HepG2 (cell line): Measurements from ENCODE around the gene ESR1. TPM values are rescaled to one million over a fixed set of nuclear protein-coding genes. Genes with fewer than 3 reads are reported as not detected.

ENCODE experiments used
- ATAC-seq: fragments of 200-7000 bp; cut with Tn5 transposase; 3 replicates; pipeline ENCODE4 v1.9.1; 2020; ENCODE audit warnings: mild to moderate bottlenecking, moderate library complexity
- BruUV-seq: library from RNA; stranded (reverse); fragments of 400-500 nt; replicated peaks from 2 replicates; lab custom pipeline; 2021; lab: Mats Ljungman, UMichigan
- CTCF ChIA-PET: fragments of 300-600 bp; formaldehyde crosslinking; extraction: SDS; loops from one replicate; lab custom pipeline; 2021; ENCODE audit warnings: low total read pairs, inconsistent platforms, low intra/inter-chr PET ratio; lab: Yijun Ruan, JAX
- POLR2A ChIA-PET: fragments of 350-600 bp; sonication (Branson Sonifier 250); formaldehyde crosslinking; loops from one replicate; lab custom pipeline; 2020; ENCODE audit warnings: antibody characterized with exemption, inconsistent platforms; lab: Yijun Ruan, JAX
- DNase-seq: peaks from one replicate; pipeline ENCODE4 v3.0.0-alpha.2; 2015; ENCODE audit warnings: low spot score
- FAIRE-seq: peaks from 3 replicates; lab custom pipeline; 2011; peaks lifted over from hg19 to GRCh38; lab: Jason Lieb, UNC
- H2AFZ ChIP-seq: one replicate; pipeline ENCODE4 v1.6.1; 2011; ENCODE audit warnings: low read length, inconsistent platforms
- H3K27ac ChIP-seq: fragments of 300-600 bp; 3 replicates; pipeline ENCODE4 v1.8.0; 2011; ENCODE audit warnings: mixed run types, mild to moderate bottlenecking, mixed read lengths, low read length, inconsistent platforms; ENCODE audit not compliant: insufficient read depth; ENCODE audit errors: extremely low read length
- H3K27me3 ChIP-seq, 2 experiments: fragments of 200-600 bp in 1 of 2; 2 replicates in 1 of 2; 3 replicates in 1 of 2; pipeline versions ENCODE4 v1.6.0 to v1.8.0; 2011; ENCODE audit warnings: low read length in 2 of 2, mild to moderate bottlenecking in 2 of 2, moderate library complexity in 2 of 2, inconsistent platforms in 1 of 2; ENCODE audit not compliant: insufficient read depth in 2 of 2, control insufficient read depth in 1 of 2
- H3K36me3 ChIP-seq, 2 experiments: fragments of 200-600 bp in 1 of 2; replicated peaks in 1 of 2; 2 replicates in 1 of 2; 3 replicates in 1 of 2; pipeline versions ENCODE4 v1.5.1 to v1.8.0; 2011; ENCODE audit warnings: low read length in 2 of 2, inconsistent platforms in 1 of 2; ENCODE audit not compliant: insufficient read depth in 2 of 2, control insufficient read depth in 1 of 2
- H3K4me1 ChIP-seq: 2 replicates; pipeline ENCODE4 v1.5.1; 2012; ENCODE audit warnings: low read length, inconsistent platforms; ENCODE audit not compliant: insufficient read depth
- H3K4me2 ChIP-seq: 2 replicates; pipeline ENCODE4 v1.6.0; 2011; ENCODE audit warnings: low read depth, low read length, inconsistent platforms
- H3K4me3 ChIP-seq, 3 experiments: fragments of 200-600 bp in 1 of 3; sonication (generic), shearing (Covaris generic) in 1 of 3; replicated peaks in 1 of 3; 2 replicates each; pipeline ENCODE4 v1.5.1; 2011 to 2016; ENCODE audit warnings: low read length in 3 of 3, inconsistent platforms in 2 of 3, low read depth in 2 of 3, mild to moderate bottlenecking in 2 of 3, control low read depth in 1 of 3, mixed read lengths in 1 of 3; ENCODE audit not compliant: insufficient read depth in 1 of 3
- H3K79me2 ChIP-seq: one replicate; pipeline ENCODE4 v1.6.1; 2011; ENCODE audit warnings: low read length, inconsistent platforms; ENCODE audit not compliant: insufficient read depth
- H3K9ac ChIP-seq: 2 replicates; pipeline ENCODE4 v1.6.0; 2011; ENCODE audit warnings: mild to moderate bottlenecking, low read depth, low read length, inconsistent platforms; ENCODE audit not compliant: insufficient read depth
- H3K9me3 ChIP-seq: 2 replicates; pipeline ENCODE4 v1.5.1; 2012; ENCODE audit warnings: mild to moderate bottlenecking, low read length
- H4K20me1 ChIP-seq: 2 replicates; pipeline ENCODE4 v1.6.0; 2011; ENCODE audit warnings: inconsistent platforms, mild to moderate bottlenecking, low read length, moderate library complexity; ENCODE audit not compliant: insufficient read depth
- FOXC1 ChIP-seq: sonication (generic); formaldehyde crosslinking; IDR thresholded peaks from 2 replicates; pipeline ENCODE4 v1.8.0; 2022; ENCODE audit warnings: mild to moderate bottlenecking, missing genetic modification reagents, borderline replicate concordance
- PAWR ChIP-seq: sonication (generic); formaldehyde crosslinking; IDR thresholded peaks from 2 replicates; pipeline ENCODE4 v1.4.0; 2020; ENCODE audit warnings: missing genetic modification reagents, mild to moderate bottlenecking, borderline replicate concordance
- POGZ ChIP-seq: sonication (generic); formaldehyde crosslinking; IDR thresholded peaks from 2 replicates; pipeline ENCODE4 v1.4.0; 2020; ENCODE audit warnings: mild to moderate bottlenecking, missing genetic modification reagents
- THAP11 ChIP-seq: IDR thresholded peaks from 2 replicates; pipeline ENCODE4 v1.6.1; 2016; ENCODE audit warnings: missing biosample characterization, missing genetic modification reagents
- WGBS: methylation state at CpG from one replicate; pipeline ENCODE4 v1.1.6; 2017; ENCODE audit warnings: low lambda C conversion rate; 5-methylcytosine and 5-hydroxymethylcytosine counted together
- in situ Hi-C: cut with HindIII; loops from 2 replicates; pipeline ENCODE4 v1.10.0; 2017; ENCODE audit warnings: low pct_unique_long_range_greater_than_20kb; ENCODE audit not compliant: extremely low pct_ligation_motif_present
- intact Hi-C: fragments of 100-400 bp; cut with micrococcal nuclease; formaldehyde crosslinking; loops from one replicate; pipeline ENCODE4 v1.10.0; 2022; ENCODE audit not compliant: unreplicated experiment
- polyA plus RNA-seq, 8 experiments: library from polyadenylated mRNA; depleted of rRNA in 3 of 8; stranded (reverse) in 7 of 8; unstranded in 1 of 8; fragments of >200 nt; fragmentation: Illumina TruSeq in 4 of 8; extraction: Trizol in 4 of 8; gene quantifications; 2 replicates each; pipeline versions ENCODE4 v1.2.1 to v1.2.3, GENCODE V29; 2011 to 2016; ENCODE audit warnings: low read depth in 4 of 8, missing spikeins in 1 of 8, mixed read lengths in 1 of 8; ENCODE audit not compliant: insufficient read depth in 1 of 8
- total RNA-seq, 5 experiments: library from RNA; depleted of rRNA; stranded (reverse); fragments of >200 nt; fragmentation: Illumina TruSeq; extraction: Trizol; gene quantifications; 2 replicates each; pipeline ENCODE4 v1.2.3, GENCODE V29; 2016; ENCODE audit warnings: low read depth in 1 of 5
- TF ChIP-seq, protein P1 (sequence below), 2 experiments: fragments of 450-650 bp in 1 of 2; sonication (generic) in 1 of 2; formaldehyde crosslinking in 1 of 2; IDR thresholded peaks; 2 replicates each; pipeline versions ENCODE4 v1.6.1 to v1.8.0; 2016 to 2022; ENCODE audit warnings: antibody characterized with exemption in 1 of 2, mild to moderate bottlenecking in 1 of 2, missing genetic modification reagents in 1 of 2
- TF ChIP-seq, protein P2 (sequence below): sonication (generic); formaldehyde crosslinking; IDR thresholded peaks from 2 replicates; pipeline ENCODE4 v1.4.0; 2020; ENCODE audit warnings: mild to moderate bottlenecking, missing genetic modification reagents
- TF ChIP-seq, protein P3 (sequence below): IDR thresholded peaks from 2 replicates; pipeline ENCODE4 v1.6.1; 2016; ENCODE audit warnings: low read depth

The ESR1 gene
- total and polyA plus RNA-seq, 2 of the 13 experiments (the other 11 are each of a cell fraction or from before 2014, with no cell fraction given) = not detected

DNA sequence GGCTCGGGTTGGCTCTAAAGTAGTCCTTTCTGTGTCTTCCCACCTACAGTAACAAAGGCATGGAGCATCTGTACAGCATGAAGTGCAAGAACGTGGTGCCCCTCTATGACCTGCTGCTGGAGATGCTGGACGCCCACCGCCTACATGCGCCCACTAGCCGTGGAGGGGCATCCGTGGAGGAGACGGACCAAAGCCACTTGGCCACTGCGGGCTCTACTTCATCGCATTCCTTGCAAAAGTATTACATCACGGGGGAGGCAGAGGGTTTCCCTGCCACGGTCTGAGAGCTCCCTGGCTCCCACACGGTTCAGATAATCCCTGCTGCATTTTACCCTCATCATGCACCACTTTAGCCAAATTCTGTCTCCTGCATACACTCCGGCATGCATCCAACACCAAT lies 291.2 kb downstream of the ESR1 start:
- no peak for ATAC-seq
- H3K4me1 ChIP-seq = no peaks in the 10 kb centered on the region
- intact Hi-C loops (no loop called here), in situ Hi-C loops (no loop called here)
- H3K36me3 ChIP-seq = no peaks in the 10 kb centered on the region
- WGBS = 50% methylated on average over 14 of the region's 14 CpGs
- H3K4me3 ChIP-seq = no peak overlapping the region
- DNase-seq = no peak
- CTCF ChIA-PET = no interaction called here
- H3K4me2 ChIP-seq = no peak overlapping the region
- no peaks in the 10 kb centered on the region for H3K9me3 ChIP-seq
- BruUV-seq = no TSS peak
- H3K27me3 ChIP-seq = peaks cover 1 to 23% of the 10 kb centered on the region in 2 experiments; a peak in 4 of 5 replicates
- H2AFZ ChIP-seq = no peak overlapping the region
- FAIRE-seq = no peak
- POLR2A ChIA-PET = no interaction called here
- H4K20me1 ChIP-seq = no peaks in the 10 kb centered on the region
- no peak overlapping the region for H3K9ac ChIP-seq
- no peaks in the 10 kb centered on the region for H3K79me2 ChIP-seq
- no peak overlapping the region for H3K27ac ChIP-seq
- no peak for TF ChIP-seq FOXC1 (CRISPR knock-in tag)
- TF ChIP-seq PAWR (CRISPR knock-in tag) = no peak
- TF ChIP-seq, protein P1, sequence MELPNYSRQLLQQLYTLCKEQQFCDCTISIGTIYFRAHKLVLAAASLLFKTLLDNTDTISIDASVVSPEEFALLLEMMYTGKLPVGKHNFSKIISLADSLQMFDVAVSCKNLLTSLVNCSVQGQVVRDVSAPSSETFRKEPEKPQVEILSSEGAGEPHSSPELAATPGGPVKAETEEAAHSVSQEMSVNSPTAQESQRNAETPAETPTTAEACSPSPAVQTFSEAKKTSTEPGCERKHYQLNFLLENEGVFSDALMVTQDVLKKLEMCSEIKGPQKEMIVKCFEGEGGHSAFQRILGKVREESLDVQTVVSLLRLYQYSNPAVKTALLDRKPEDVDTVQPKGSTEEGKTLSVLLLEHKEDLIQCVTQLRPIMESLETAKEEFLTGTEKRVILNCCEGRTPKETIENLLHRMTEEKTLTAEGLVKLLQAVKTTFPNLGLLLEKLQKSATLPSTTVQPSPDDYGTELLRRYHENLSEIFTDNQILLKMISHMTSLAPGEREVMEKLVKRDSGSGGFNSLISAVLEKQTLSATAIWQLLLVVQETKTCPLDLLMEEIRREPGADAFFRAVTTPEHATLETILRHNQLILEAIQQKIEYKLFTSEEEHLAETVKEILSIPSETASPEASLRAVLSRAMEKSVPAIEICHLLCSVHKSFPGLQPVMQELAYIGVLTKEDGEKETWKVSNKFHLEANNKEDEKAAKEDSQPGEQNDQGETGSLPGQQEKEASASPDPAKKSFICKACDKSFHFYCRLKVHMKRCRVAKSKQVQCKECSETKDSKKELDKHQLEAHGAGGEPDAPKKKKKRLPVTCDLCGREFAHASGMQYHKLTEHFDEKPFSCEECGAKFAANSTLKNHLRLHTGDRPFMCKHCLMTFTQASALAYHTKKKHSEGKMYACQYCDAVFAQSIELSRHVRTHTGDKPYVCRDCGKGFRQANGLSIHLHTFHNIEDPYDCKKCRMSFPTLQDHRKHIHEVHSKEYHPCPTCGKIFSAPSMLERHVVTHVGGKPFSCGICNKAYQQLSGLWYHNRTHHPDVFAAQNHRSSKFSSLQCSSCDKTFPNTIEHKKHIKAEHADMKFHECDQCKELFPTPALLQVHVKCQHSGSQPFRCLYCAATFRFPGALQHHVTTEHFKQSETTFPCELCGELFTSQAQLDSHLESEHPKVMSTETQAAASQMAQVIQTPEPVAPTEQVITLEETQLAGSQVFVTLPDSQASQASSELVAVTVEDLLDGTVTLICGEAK (IDR thresholded peaks at IDR 0.05) = no peak
- TF ChIP-seq, protein P1 (CRISPR knock-in tag; IDR thresholded peaks at IDR 0.05) = no peak
- no peak for TF ChIP-seq POGZ (CRISPR knock-in tag)
- no peak for TF ChIP-seq THAP11 (CRISPR knock-in tag)
- TF ChIP-seq, protein P2, sequence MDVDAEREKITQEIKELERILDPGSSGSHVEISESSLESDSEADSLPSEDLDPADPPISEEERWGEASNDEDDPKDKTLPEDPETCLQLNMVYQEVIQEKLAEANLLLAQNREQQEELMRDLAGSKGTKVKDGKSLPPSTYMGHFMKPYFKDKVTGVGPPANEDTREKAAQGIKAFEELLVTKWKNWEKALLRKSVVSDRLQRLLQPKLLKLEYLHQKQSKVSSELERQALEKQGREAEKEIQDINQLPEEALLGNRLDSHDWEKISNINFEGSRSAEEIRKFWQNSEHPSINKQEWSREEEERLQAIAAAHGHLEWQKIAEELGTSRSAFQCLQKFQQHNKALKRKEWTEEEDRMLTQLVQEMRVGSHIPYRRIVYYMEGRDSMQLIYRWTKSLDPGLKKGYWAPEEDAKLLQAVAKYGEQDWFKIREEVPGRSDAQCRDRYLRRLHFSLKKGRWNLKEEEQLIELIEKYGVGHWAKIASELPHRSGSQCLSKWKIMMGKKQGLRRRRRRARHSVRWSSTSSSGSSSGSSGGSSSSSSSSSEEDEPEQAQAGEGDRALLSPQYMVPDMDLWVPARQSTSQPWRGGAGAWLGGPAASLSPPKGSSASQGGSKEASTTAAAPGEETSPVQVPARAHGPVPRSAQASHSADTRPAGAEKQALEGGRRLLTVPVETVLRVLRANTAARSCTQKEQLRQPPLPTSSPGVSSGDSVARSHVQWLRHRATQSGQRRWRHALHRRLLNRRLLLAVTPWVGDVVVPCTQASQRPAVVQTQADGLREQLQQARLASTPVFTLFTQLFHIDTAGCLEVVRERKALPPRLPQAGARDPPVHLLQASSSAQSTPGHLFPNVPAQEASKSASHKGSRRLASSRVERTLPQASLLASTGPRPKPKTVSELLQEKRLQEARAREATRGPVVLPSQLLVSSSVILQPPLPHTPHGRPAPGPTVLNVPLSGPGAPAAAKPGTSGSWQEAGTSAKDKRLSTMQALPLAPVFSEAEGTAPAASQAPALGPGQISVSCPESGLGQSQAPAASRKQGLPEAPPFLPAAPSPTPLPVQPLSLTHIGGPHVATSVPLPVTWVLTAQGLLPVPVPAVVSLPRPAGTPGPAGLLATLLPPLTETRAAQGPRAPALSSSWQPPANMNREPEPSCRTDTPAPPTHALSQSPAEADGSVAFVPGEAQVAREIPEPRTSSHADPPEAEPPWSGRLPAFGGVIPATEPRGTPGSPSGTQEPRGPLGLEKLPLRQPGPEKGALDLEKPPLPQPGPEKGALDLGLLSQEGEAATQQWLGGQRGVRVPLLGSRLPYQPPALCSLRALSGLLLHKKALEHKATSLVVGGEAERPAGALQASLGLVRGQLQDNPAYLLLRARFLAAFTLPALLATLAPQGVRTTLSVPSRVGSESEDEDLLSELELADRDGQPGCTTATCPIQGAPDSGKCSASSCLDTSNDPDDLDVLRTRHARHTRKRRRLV = no peak
- TF ChIP-seq, protein P3, sequence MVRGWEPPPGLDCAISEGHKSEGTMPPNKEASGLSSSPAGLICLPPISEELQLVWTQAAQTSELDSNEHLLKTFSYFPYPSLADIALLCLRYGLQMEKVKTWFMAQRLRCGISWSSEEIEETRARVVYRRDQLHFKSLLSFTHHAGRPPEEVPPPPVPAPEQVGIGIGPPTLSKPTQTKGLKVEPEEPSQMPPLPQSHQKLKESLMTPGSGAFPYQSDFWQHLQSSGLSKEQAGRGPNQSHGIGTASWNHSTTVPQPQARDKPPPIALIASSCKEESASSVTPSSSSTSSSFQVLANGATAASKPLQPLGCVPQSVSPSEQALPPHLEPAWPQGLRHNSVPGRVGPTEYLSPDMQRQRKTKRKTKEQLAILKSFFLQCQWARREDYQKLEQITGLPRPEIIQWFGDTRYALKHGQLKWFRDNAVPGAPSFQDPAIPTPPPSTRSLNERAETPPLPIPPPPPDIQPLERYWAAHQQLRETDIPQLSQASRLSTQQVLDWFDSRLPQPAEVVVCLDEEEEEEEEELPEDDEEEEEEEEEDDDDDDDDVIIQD (CRISPR knock-in tag) = no peak
